Fibroblast of skin of left quadriceps (primary cell): ENCODE data around the gene P4HA1.
"Not testable (repeated sequence)": the region's sequence is repeated elsewhere in the genome, so short reads cannot be mapped to it uniquely, and the experiment has no call there.

Experiments
- DNase-seq, 2 experiments: peaks; one replicate each; pipeline ENCODE4 v3.0.0-alpha.2; 2013; ENCODE audit warnings: low read depth in 2 of 2

The P4HA1 gene

GRCh38 chr10:73096449-73097304 is at the start of gene P4HA1:
TSS of gene P4HA1 (minus strand) at chr10:73096866. CDS start at chr10:73074883, 21,983 bp downstream.
- DNase-seq: peak; percentile 96

GRCh38 chr10:73141603-73142002 is 44.9 kb upstream of the P4HA1 start:
- DNase-seq: no peak

GRCh38 chr10:73139251-73139650 is 42.6 kb upstream of the P4HA1 start:
- DNase-seq: no peak

- DNase-seq: no peak
Measured at GRCh38 chr10:73136627-73137026, 40.0 kb upstream of the P4HA1 start.

- DNase-seq: no peak
Measured at GRCh38 chr10:73134727-73135126, 38.1 kb upstream of the P4HA1 start.

DNA sequence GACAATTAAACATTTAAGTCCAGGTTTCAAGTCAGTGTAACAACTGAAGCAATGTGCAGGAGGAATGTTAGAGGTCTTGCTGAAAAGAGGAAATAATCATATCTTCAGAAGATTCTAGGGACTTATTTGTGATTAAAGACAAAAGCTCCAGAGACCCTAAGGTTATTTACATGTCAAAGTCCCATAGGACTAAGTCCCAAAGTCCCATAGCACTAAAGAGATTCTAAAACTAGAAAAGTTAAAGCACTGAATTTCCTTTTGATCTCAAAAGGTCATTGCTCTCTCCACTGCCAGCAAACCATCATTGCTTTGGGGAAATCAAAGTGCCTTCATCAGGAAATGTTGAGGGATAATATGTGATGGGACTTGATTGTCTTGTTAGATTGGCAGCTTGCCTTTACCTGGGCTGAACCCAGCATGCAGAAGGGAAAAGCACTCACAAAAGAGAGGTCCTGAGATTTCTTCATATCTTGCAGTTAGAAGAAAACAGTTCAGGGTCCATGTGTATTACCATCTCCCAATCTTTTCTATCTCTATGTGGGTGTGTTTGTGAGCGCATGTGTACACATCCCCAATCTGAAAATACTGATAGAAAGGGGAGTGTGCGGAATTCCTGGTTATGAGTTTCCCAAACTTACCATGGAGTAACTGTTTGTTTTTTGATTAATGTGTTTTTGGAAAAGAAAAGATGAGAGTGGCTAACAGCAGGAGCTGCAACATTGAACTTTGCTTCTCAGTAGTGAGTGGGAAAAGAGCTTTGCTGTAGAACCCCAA is 35.4 kb upstream of the P4HA1 start:
- no peak for DNase-seq

GRCh38 chr10:73131301-73131700 is 34.6 kb upstream of the P4HA1 start:
- no peak for DNase-seq

DNA sequence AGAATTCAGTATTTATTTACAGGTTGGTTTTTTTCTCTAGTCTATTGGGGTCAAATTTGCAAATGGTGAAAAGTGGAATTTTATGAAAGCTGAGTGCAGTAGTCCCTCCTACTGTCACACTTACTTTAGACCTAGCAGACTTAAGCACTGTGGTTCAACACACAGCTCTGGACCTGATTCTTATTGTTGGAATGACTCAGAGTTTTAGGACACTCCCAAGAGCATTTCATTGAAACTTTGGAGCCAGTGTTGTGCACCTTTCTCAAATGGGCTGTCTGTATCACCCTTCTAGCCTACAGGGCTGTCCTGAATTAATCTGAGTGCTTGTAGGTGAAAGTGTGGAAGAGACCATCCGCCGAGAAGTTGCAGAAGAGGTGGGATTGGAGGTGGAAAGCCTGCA is 29.7 kb upstream of the P4HA1 start:
- DNase-seq: no peak

- no peak for DNase-seq
Measured at GRCh38 chr10:73119952-73120351, 23.3 kb upstream of the P4HA1 start.

DNA sequence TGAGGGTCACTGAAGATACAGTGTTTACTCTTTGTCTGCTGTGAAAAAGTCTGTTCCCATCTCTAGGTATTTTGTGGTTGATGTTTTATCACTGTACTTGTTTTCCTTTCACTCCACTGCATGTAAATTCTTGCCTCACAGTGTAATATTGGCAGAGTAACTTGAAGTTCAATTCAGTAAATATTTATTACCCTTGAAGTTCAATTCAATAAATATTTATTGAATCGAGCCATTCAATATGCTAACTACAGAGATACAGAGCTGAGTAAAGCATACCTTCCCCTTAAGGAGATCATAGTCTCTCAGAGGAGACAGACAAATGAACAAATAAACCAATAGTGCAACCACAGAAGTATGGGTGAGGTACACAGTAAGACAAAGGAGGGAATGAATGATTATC is 22.8 kb upstream of the P4HA1 start:
- no peak for DNase-seq

DNA sequence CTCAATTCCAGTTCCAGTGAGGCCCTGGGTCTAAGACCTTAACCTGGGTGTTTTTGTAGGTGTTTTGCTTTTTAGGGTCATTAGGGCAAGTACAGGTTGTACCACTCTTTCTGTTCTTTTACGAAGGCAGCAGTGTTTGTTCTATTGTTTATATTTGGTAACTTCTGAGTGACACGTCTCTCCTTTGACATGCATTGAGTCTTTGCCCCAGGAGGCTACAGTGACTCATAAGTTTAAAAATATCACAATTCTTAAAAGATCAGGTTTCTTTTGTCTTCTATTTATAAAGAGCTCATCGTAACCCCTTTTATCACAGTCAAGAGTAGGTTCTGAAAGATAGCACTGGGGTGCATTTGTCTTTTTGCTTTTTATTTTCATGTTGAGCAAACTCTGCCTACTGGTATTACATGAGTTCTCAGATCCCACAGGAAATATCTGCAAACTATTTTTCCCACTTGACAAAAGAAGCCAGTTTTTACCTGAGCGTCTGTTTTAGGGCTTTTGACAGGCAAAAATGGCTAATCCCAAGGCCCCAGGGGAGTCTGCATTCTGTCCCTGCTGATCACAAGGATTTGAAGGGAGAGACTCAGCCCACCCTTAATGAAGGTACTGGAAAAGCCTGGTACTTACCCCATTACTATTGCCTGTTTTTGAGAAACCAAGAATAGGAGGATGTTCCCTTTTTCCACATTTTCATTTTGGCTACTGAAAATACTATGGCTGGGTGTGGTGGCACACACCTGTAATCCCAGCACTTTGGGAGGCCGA is 21.5 kb upstream of the P4HA1 start:
- DNase-seq: no peak

DNA sequence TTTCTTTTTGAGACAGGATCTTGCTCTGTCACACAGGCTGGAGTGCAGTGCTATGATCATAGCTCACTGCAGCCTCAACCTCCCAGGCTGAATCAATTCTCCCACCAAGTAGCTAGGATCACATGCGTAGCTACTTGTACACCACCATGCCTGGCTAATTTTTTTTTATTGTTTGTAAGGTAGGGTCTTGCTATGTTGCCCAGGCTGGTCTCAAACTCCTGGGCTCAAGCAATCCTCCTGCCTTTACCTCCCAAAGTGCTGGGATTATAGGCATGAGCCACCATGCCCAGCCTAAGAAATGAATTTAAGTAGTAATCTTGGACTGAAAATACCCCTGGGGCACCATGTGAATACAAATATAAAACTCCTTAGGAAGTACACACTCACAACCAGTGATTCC is 19.4 kb upstream of the P4HA1 start:
- DNase-seq: no peak

- no peak for DNase-seq
Measured at GRCh38 chr10:73113551-73113950, 16.9 kb upstream of the P4HA1 start.

DNA sequence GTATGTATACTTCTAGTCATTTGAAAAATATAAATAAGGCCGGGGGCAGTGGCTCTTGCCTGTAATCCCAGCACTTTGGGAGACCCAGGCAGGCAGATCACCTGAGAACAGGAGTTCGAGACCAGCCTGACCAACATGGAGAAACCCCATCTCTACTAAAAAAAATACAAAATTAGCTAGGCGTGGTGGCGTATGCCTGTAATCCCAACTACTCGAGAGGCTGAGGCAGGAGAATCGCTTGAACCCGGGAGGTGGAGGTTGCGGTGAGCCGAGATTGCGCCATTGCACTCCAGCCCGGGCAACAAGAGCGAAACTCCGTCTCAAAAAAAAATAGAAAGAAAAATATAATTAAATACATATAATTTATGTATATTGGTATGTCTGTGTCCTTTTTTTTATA is 15.4 kb upstream of the P4HA1 start:
- DNase-seq: not testable (repeated sequence)

- DNase-seq: peak; percentile 51 to 56
Measured at GRCh38 chr10:73110345-73110849, 13.7 kb upstream of the P4HA1 start, which contains the start of gene NUDT13. TSS of gene NUDT13 (plus strand) at chr10:73110455. CDS start at chr10:73114366, 3,911 bp downstream.

- not testable (repeated sequence) for DNase-seq
Measured at GRCh38 chr10:73109248-73109652, 12.6 kb upstream of the P4HA1 start.

DNA sequence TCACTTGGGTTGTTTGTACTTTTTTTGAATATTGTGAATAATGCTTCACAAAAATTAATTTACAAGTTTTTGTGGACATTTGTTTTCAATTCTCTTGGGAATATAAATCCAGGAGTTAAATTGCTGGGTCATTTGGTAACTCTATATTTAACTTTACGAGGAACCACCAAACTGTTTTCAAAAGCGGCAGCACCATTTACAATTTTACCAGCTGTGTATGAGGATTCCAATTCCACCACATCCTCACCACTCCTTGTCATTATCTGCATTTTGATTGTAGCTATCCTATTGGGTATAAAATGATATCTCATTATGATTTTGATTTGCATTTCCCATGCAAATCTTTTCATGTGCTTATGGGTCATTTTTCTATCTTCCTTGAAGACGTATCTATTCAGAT is 9.6 kb upstream of the P4HA1 start:
- DNase-seq: no peak

DNA sequence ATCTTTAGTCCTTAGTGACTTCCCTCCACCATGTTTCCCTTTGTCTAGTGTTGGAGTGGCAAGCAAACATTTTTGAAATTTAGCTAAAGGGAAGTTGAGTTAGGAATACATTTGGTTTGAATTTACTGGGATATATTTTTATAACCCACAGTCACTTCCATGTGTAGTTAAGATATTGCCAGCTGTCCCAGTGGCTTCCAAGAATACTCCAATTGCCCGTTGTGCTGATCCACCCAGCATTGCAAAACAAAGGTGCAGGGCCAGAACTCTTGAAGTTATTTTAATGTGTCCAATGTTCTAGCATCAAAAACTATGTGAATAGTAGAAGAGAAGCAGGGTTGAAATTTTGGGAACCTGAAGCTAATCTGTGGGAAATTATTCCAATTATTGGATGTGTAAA is 2.5 kb upstream of the P4HA1 start:
- DNase-seq: no peak

DNA sequence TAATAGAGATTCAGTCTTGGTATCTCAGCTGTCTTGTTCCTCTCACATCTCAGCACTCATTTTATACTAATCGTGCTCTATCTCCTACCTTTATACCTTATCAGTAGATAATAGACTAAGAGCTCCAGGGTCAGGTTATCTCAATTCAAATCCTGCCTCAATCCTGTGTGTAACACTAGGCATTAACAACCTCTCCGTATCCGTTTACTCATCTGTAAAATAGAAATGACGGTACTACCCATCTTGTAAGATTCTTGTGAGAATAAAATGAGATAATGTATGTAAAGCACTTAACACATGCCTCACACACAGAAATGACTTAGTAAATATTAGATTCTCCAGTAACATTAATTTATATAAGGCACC is 622 bp upstream of the P4HA1 start:
- no peak for DNase-seq

GRCh38 chr10:73096041-73096448 is 621 bp downstream of the P4HA1 start:
- DNase-seq: peak in 1 of 2 experiments; percentile 38

DNA sequence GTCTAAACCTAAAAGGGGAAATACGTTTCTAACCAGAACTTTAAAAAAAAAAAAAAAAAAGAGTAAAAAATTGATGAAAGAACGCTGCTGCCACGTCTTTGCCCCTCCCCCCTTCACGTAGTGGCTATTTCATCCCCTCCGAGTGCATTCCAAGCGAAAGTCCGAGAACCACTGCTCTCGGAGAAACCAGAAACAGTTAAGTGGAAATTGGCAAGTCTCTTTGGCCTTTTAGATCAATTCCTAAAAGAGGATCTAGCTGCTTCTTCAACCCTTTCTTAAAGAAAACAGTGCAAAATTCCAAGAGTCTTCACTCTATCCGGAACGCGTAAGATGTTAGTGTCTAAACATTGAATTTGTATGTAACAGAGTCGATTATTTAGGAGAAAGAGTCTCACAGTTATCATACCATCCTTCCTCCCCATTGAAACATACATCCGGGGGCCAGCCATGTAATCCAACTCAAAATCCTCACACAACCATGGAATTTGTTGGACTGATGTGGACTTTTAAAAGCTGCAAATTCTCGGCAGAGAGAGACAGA is 1.1 kb downstream of the P4HA1 start:
- DNase-seq: peak; percentile 64 to 70
